Psoas muscle (tissue), 8 donors: ENCODE data around the gene DYNC1LI1. TPM values are rescaled to one million over a fixed set of nuclear protein-coding genes. Genes with fewer than 3 reads are reported as not detected.
A peak's percentile ranks its signal among the peaks of the same experiment; 100 is the strongest.

Experiments used
- ATAC-seq, 4 donors: fragments of 200-7000 bp; cut with Tn5 transposase; one replicate each; pipeline ENCODE4 v1.9.1; 2020; ENCODE audit warnings: moderate library complexity in 3 of 4, mild to moderate bottlenecking in 2 of 4
- DNase-seq, 2 donors: peaks; one replicate each; pipeline ENCODE4 v3.0.0-alpha.2; 2020
- H3K27ac ChIP-seq: fragments of 200-600 bp; one replicate; pipeline ENCODE4 v1.8.0; 2022
- H3K27me3 ChIP-seq, 3 donors: fragments of 200-600 bp in 1 of 3; one replicate each; pipeline versions ENCODE4 v1.6.1 to v1.8.0; 2013 to 2022; ENCODE audit warnings: low read length in 2 of 3, mild to moderate bottlenecking in 2 of 3, moderate library complexity in 1 of 3; ENCODE audit not compliant: insufficient read depth in 3 of 3
- H3K36me3 ChIP-seq, 2 donors: fragments of 200-600 bp in 1 of 2; one replicate each; pipeline versions ENCODE4 v1.6.1 to v1.8.0; 2013 to 2022; ENCODE audit warnings: low read depth in 1 of 2, mild to moderate bottlenecking in 1 of 2, moderate library complexity in 1 of 2; ENCODE audit not compliant: insufficient read depth in 1 of 2
- H3K4me1 ChIP-seq: fragments of 200-600 bp; one replicate; pipeline ENCODE4 v1.8.0; 2022
- H3K4me3 ChIP-seq: fragments of 200-600 bp; one replicate; pipeline ENCODE4 v1.8.0; 2022; ENCODE audit warnings: mild to moderate bottlenecking
- H3K9me3 ChIP-seq: fragments of 200-600 bp; one replicate; pipeline ENCODE4 v1.8.0; 2022
- CTCF ChIP-seq: fragments of 200-600 bp; IDR thresholded peaks from one replicate; pipeline ENCODE4 v1.8.0; 2022; ENCODE audit warnings: antibody characterized with exemption
- WGBS, 3 donors: extraction: QIAGEN DNeasy Blood & Tissue Kit; methylation state at CpG; one replicate each; pipeline versions ENCODE4 v1.1.6 to v1.1.7; 2013; 5-methylcytosine and 5-hydroxymethylcytosine counted together
- intact Hi-C, 2 donors: fragments of 100-400 bp; cut with DNase I; formaldehyde crosslinking; loops; one replicate each; pipeline versions ENCODE4 v1.11.0 to v1.14.2; 2022
- polyA plus RNA-seq, 3 donors: library from polyadenylated mRNA; stranded (reverse); fragments of 200-250 nt; gene quantifications; one replicate each; pipeline ENCODE4 v1.2.3, GENCODE V29; 2013
- total RNA-seq, 4 donors: library from RNA; stranded (reverse); fragmentation: NEBNext Ultra II Directional in 2 of 4; extraction: Animal tissue kit (Norgen Biotek cat#: 25700) in 2 of 4; gene quantifications; one replicate each; pipeline versions ENCODE4 v1.2.1 to v1.2.4, GENCODE V29; 2021 to 2023
- donor health status: healthy with polysubstance abuse.
- donor health status: DM: no; HTN: no; CAD: no; lungs with moderate emphysema.
- donor health status: Bipolar disorder and iron deficiency.
- donor health status: healthy.
- donor health status: DM: yes; HTN: yes; CAD: no.
- donor health status: DM: no; HTN: no; CAD: no.
- donor health status: DM: no; HTN: no; CAD: no.
- donor health status: DM: yes; HTN: yes; CAD: no.

DYNC1LI1 gene
- total and polyA plus RNA-seq, 7 donors = 37.4 to 56.8 (median 47.3) TPM

DNA sequence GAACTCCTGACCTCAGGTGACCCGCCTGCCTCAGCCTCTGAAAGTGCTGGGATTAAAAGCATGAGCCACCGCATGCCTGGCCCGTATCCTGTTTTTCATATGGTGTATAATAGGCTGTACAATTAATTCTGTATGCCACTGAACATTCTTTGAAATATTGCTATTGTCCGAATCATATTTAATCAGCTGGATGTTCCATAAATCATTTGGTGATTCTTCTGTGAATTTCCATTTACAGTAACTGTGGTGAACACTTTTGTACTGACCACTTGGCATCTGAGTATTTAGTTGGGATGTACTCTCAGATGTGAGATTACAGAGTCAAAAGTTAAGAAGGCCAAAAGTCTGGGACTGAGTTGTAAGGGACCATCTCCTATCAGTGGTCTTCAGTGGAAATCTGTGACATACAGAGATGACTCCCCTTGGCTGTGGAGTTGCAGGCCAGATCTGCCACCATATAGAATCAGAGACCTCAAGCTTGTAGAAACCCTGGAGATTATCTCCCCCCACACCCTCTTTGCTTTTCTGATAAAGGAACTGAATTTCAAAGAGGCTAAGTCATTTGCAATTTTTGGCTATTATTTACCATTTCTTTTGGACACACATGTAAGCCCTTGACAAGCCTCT is 25.7 kb upstream of the DYNC1LI1 start:
- no peak for TF ChIP-seq CTCF
- no peaks in the 10 kb centered on the region for H3K27me3 ChIP-seq
- WGBS, 3 donors = 61 to 85% (median 68%) methylated on average over 4 of the region's 4 CpGs
- H3K27ac ChIP-seq = peak overlapping the region; percentile 54
- DNase-seq (no peak), ATAC-seq (no peak)
- no peak overlapping the region for H3K4me3 ChIP-seq
- intact Hi-C loops = no loop called here
- H3K9me3 ChIP-seq = no peaks in the 10 kb centered on the region
- H3K36me3 ChIP-seq = no peaks in the 10 kb centered on the region
- H3K4me1 ChIP-seq = peaks cover 29% of the 10 kb centered on the region

GRCh38 chr3:32595323-32595722 is 24.7 kb upstream of the DYNC1LI1 start:
- Histone ChIP-seq H3K27ac (peak overlapping the region; percentile 54), H3K27me3 (no peaks in the 10 kb centered on the region), H3K36me3 (no peaks in the 10 kb centered on the region), H3K4me3 (no peak overlapping the region), H3K9me3 (no peaks in the 10 kb centered on the region), H3K4me1 (peaks cover 29% of the 10 kb centered on the region)
- 40 to 76% (median 45%) methylated on average over 2 of the region's 2 CpGs for WGBS, 3 donors
- DNase-seq = no peak
- intact Hi-C loops = no loop called here
- TF ChIP-seq CTCF = no peak
- peak; percentile 59 to 90 (median 86) for ATAC-seq

- Histone ChIP-seq H3K9me3 (no peaks in the 10 kb centered on the region), H3K4me1 (peaks cover 29% of the 10 kb centered on the region), H3K36me3 (no peaks in the 10 kb centered on the region), H3K27me3 (no peaks in the 10 kb centered on the region), H3K27ac (no peak overlapping the region), H3K4me3 (no peak overlapping the region)
- WGBS, 3 donors = 47 to 65% (median 52%) methylated on average over 4 of the region's 4 CpGs
- peak in 3 of 4 donors; percentile 50 to 83 (median 52) for ATAC-seq
- TF ChIP-seq CTCF = no peak
- intact Hi-C loops = no loop called here
- DNase-seq = no peak
Measured at GRCh38 chr3:32593903-32594525, 23.4 kb upstream of the DYNC1LI1 start.

- Histone ChIP-seq H3K36me3 (no peaks in the 10 kb centered on the region), H3K27ac (no peak overlapping the region), H3K27me3 (no peaks in the 10 kb centered on the region), H3K4me3 (no peak overlapping the region), H3K4me1 (peaks cover 29% of the 10 kb centered on the region), H3K9me3 (no peaks in the 10 kb centered on the region)
- 64 to 74% (median 70%) methylated on average over 28 of the region's 28 CpGs for WGBS, 3 donors
- DNase-seq (peak in 1 of 2 donors; percentile 27), ATAC-seq (no peak)
- no peak for TF ChIP-seq CTCF
- intact Hi-C loops = no loop called here
Measured at GRCh38 chr3:32592696-32593353, 22.2 kb upstream of the DYNC1LI1 start.
